Ovary (tissue), 3 donors: ENCODE results near the gene GPER1.

Source experiments
- CTCF ChIP-seq, 3 donors: fragments of 450-650 bp in 2 of 3; fragments of 200-600 bp in 1 of 3; IDR thresholded peaks; one replicate each; pipeline versions ENCODE4 v1.5.1 to v1.8.0; 2016 to 2022; ENCODE audit warnings: antibody characterized with exemption in 3 of 3, mild to moderate bottlenecking in 1 of 3
- EP300 ChIP-seq: sonication (generic); formaldehyde crosslinking; IDR thresholded peaks from one replicate; pipeline ENCODE4 v1.6.1; 2017; ENCODE audit warnings: antibody characterized with exemption
- donor health status: DM: no; HTN: no; CAD: no.

- no peak for TF ChIP-seq CTCF (IDR thresholded peaks at IDR 0.05)
- no peak for TF ChIP-seq EP300
Observed at GRCh38 chr7:1140476-1141104, 52.7 kb downstream of the GPER1 start.
